K562 (cell line): ENCODE results near the gene ARHGAP12. TPM values are rescaled to one million over a fixed set of nuclear protein-coding genes. Genes with fewer than 3 reads are reported as not detected.

ENCODE experiments used
- ATAC-seq: fragments of 200-7000 bp; cut with Tn5 transposase; 3 replicates; pipeline ENCODE4 v1.9.1; 2020; ENCODE audit warnings: moderate library complexity
- BruUV-seq: library from RNA; stranded (reverse); fragments of 400-500 nt; replicated peaks from 2 replicates; lab custom pipeline; 2021; lab: Mats Ljungman, UMichigan
- CTCF ChIA-PET: fragments of 300-600 bp; formaldehyde crosslinking; extraction: SDS; loops from one replicate; lab custom pipeline; 2021; ENCODE audit warnings: low intra/inter-chr PET ratio; lab: Yijun Ruan, JAX
- POLR2A ChIA-PET: fragments of 300-600, 350-650 bp; sonication (Branson Sonifier 250); formaldehyde crosslinking; extraction: SDS; loops from one replicate; lab custom pipeline; 2021; ENCODE audit warnings: antibody characterized with exemption, inconsistent platforms; lab: Yijun Ruan, JAX
- DNase-seq, 4 experiments: peaks; one replicate each; pipeline versions ENCODE4 v3.0.0 to v3.0.0-alpha.2; 2011 to 2018; ENCODE audit warnings: low spot score in 3 of 4, mixed read lengths in 3 of 4; ENCODE audit errors: extremely low read depth in 1 of 4
- FAIRE-seq: peaks from 2 replicates; lab custom pipeline; 2011; peaks lifted over from hg19 to GRCh38; lab: Jason Lieb, UNC
- H2AFZ ChIP-seq: 2 replicates; pipeline ENCODE4 v1.6.0; 2011; ENCODE audit warnings: low read depth, low read length, control low read depth, inconsistent platforms
- H3K27ac ChIP-seq: fragments of 200-600 bp; 3 replicates; pipeline ENCODE4 v1.8.0; 2011; ENCODE audit warnings: low read depth, mild to moderate bottlenecking, control low read depth, inconsistent platforms, low read length, moderate library complexity, mixed read lengths; ENCODE audit errors: extremely low read depth
- H3K27me3 ChIP-seq, 2 experiments: fragments of 300-600 bp in 1 of 2; 2 replicates in 1 of 2; 3 replicates in 1 of 2; pipeline versions ENCODE4 v1.6.0 to v1.8.0; 2011; ENCODE audit warnings: inconsistent platforms in 2 of 2, low read length in 2 of 2, mild to moderate bottlenecking in 1 of 2, mixed read lengths in 1 of 2, moderate library complexity in 1 of 2; ENCODE audit not compliant: control insufficient read depth in 2 of 2, insufficient read depth in 2 of 2
- H3K36me3 ChIP-seq: fragments of 300-600 bp; 3 replicates; pipeline ENCODE4 v1.8.0; 2011; ENCODE audit warnings: mild to moderate bottlenecking, low read length, inconsistent platforms; ENCODE audit not compliant: control insufficient read depth, insufficient read depth
- H3K4me1 ChIP-seq, 2 experiments: fragments of 200-600 bp in 1 of 2; replicated peaks in 1 of 2; 2 replicates in 1 of 2; 3 replicates in 1 of 2; pipeline versions ENCODE4 v1.5.1 to v1.8.0; 2011; ENCODE audit warnings: inconsistent platforms in 2 of 2, low read length in 2 of 2, mild to moderate bottlenecking in 1 of 2, mixed read lengths in 1 of 2, moderate library complexity in 1 of 2; ENCODE audit not compliant: control insufficient read depth in 2 of 2, insufficient read depth in 2 of 2
- H3K4me2 ChIP-seq: 2 replicates; pipeline ENCODE4 v1.6.1; 2011; ENCODE audit warnings: low read length, control low read depth, inconsistent platforms, mixed read lengths; ENCODE audit not compliant: insufficient read depth
- H3K4me3 ChIP-seq: fragments of 200-600 bp; sonication (generic), shearing (Covaris generic); 2 replicates; pipeline ENCODE4 v1.5.1; 2016; ENCODE audit warnings: control low read depth, inconsistent platforms
- H3K79me2 ChIP-seq: fragments of 200-600 bp; 3 replicates; pipeline ENCODE4 v1.8.0; 2011; ENCODE audit warnings: low read length, inconsistent platforms; ENCODE audit not compliant: control insufficient read depth, insufficient read depth
- H3K9ac ChIP-seq, 2 experiments: 2 replicates each; pipeline versions ENCODE4 v1.6.0 to v1.6.1; 2011; ENCODE audit warnings: low read depth in 2 of 2, low read length in 2 of 2, control low read depth in 1 of 2, inconsistent platforms in 1 of 2, mild to moderate bottlenecking in 1 of 2, mixed read lengths in 1 of 2; ENCODE audit not compliant: insufficient read depth in 1 of 2
- H3K9me1 ChIP-seq: one replicate; pipeline ENCODE4 v1.6.0; 2011; ENCODE audit warnings: inconsistent platforms, mild to moderate bottlenecking, low read length, moderate library complexity; ENCODE audit not compliant: control insufficient read depth, insufficient read depth
- H3K9me3 ChIP-seq: replicated peaks from 2 replicates; pipeline ENCODE4 v1.5.1; 2011; ENCODE audit warnings: low read depth, low read length, inconsistent platforms; ENCODE audit not compliant: control insufficient read depth, insufficient read depth
- H4K20me1 ChIP-seq: replicated peaks from 2 replicates; pipeline ENCODE4 v1.6.1; 2011; ENCODE audit warnings: low read length, inconsistent platforms, mixed read lengths; ENCODE audit not compliant: control insufficient read depth, insufficient read depth
- EP400 ChIP-seq: fragments of 450-650 bp; IDR thresholded peaks from 2 replicates; pipeline ENCODE4 v1.6.1; 2017; ENCODE audit warnings: antibody characterized with exemption, mild to moderate bottlenecking, moderate library complexity
- HBP1 ChIP-seq: fragments of 450-650 bp; formaldehyde crosslinking; IDR thresholded peaks from 2 replicates; pipeline ENCODE4 v1.4.0; 2022; ENCODE audit warnings: missing genetic modification characterization
- IRF9 ChIP-seq: fragments of 450-650 bp; IDR thresholded peaks from 2 replicates; pipeline ENCODE4 v1.6.1; 2016; ENCODE audit warnings: missing biosample characterization, missing genetic modification characterization
- NFYB ChIP-seq: IDR thresholded peaks from 2 replicates; pipeline ENCODE4 v1.6.1; 2011; ENCODE audit warnings: mild to moderate bottlenecking, moderate library complexity; ENCODE audit not compliant: insufficient read length; ENCODE audit errors: extremely low read depth
- PHB2 ChIP-seq: fragments of 450-650 bp; IDR thresholded peaks from 2 replicates; pipeline ENCODE4 v1.6.1; 2017; ENCODE audit warnings: low read depth
- YY1 ChIP-seq, 3 experiments: IDR thresholded peaks; 2 replicates each; pipeline ENCODE4 v1.6.1; 2011; ENCODE audit warnings: low read length in 2 of 3, mild to moderate bottlenecking in 2 of 3, moderate library complexity in 2 of 3, borderline replicate concordance in 1 of 3, control low read depth in 1 of 3, low read depth in 1 of 3; ENCODE audit not compliant: insufficient read depth in 3 of 3, insufficient replicate concordance in 2 of 3, control insufficient read depth in 1 of 3, insufficient read length in 1 of 3; ENCODE audit errors: extremely low read depth in 1 of 3
- ZNF165 ChIP-seq: fragments of 250-450 bp; sonication (Bioruptor Pico); IDR thresholded peaks from 2 replicates; pipeline ENCODE4 v1.4.0; 2020; ENCODE audit warnings: borderline replicate concordance
- ZNF696 ChIP-seq: fragments of 250-450 bp; sonication (Bioruptor Pico); conservative IDR thresholded peaks from 2 replicates; pipeline ENCODE4 v1.4.0; 2020; ENCODE audit warnings: mild to moderate bottlenecking, moderate library complexity
- WGBS: fragments of 100-300 bp; shearing (Covaris generic); methylation state at CpG from one replicate; pipeline ENCODE4 v1.1.6; 2016; ENCODE audit warnings: low coverage, mixed read lengths; ENCODE audit not compliant: insufficient coverage; ENCODE audit errors: missing lambda C conversion rate; 5-methylcytosine and 5-hydroxymethylcytosine counted together
- in situ Hi-C: fragments of 300-500 bp; cut with MboI; formaldehyde crosslinking; loops from 4 replicates; pipeline ENCODE4 v1.15.0; 2018; ENCODE audit warnings: inconsistent platforms, mixed read lengths
- intact Hi-C: fragments of 100-400 bp; cut with micrococcal nuclease; formaldehyde crosslinking; loops from 2 replicates; pipeline ENCODE4 v1.14.2; 2022
- polyA plus RNA-seq, 8 experiments: library from polyadenylated mRNA; depleted of rRNA in 4 of 8; stranded (reverse) in 5 of 8; unstranded in 3 of 8; fragments of >200 nt; fragmentation: Nextera tagmentation in 2 of 8; fragmentation: Illumina TruSeq in 1 of 8; extraction: Ambion mirVana in 2 of 8; extraction: Trizol in 1 of 8; gene quantifications; 2 replicates each; pipeline versions ENCODE4 v1.2.1 to v1.2.3, GENCODE V29; 2011 to 2014; ENCODE audit warnings: inconsistent platforms in 1 of 8, missing spikeins in 1 of 8
- total RNA-seq, 7 experiments: library from RNA; depleted of rRNA in 6 of 7; stranded (reverse); fragments of >200 nt in 6 of 7; fragmentation: Illumina TruSeq in 2 of 7; extraction: Trizol in 2 of 7; gene quantifications; 2 replicates each; pipeline versions ENCODE4 v1.2.1 to v1.2.3, GENCODE V29; 2011 to 2021; ENCODE audit warnings: low replicate concordance in 1 of 7

Gene ARHGAP12
- total and polyA plus RNA-seq, 9 of the 15 experiments (the other 6 are each of a cell fraction or from before 2014, with no cell fraction given), result 4.4 to 18.7 (median 10.1) TPM

DNA sequence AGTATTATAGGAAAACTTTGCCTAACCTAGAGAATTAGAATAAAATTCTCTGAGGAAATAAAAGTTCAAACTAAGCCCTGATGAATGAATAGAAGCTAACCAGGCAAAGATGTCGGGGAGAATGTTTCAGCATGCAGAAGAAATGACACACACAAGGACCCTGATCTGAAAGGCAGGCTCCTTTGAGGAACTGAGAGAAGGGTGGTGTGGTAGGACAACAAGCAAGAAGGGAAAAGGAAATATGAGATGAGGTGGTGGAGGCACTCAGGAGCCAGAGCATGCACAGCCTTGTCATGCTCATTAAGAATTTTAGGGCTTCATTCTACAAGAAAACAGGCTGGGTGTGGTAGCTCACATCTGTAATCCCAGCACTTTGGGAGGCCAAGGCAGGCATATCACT lies 90.6 kb downstream of the ARHGAP12 start (continued):
- TF ChIP-seq HBP1 (CRISPR knock-in tag) (no peak), ZNF165 (CRISPR knock-in tag) (no peak), PHB2 (no peak), NFYB (no peak)

DNA sequence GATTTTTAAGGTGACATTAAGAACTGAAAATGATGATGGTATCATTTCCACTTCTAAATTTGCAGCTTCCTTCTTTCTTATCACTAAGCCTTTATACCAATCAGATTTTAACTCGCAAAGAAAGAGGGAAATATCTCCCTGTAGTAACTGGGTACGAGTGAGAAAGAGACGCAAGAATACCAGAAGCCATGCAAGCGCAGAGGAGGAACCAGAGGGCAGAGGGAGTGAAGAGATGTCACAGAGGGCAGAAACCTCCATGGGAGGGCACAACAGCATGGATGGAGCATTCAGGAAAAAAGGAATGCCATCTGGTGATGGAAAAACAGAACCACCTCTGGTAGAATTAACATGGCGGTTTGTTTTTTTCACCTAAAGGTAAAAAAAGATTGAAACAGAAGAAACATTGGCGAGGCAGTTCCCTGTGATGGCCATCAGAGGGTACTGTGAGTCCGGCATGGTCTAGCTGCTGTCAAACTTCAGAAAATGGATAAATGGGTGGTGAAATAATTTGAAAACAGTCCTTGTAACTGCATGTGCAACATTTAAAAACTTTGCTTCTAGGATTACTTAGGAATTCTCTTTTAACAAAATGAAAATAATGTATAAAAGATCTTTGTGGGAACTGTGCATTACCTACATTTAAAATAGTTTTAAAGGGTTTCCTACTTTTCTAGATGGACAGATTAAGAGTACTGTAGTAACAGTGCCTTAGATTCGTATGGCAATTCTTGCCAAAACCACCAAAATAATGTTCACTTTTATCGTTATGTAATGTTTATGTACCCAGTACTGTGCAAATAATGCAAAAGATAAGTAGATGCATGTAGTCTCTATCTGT lies 91.8 kb downstream of the ARHGAP12 start:
- WGBS, result 40% methylated on average over 9 of the region's 9 CpGs
- in situ Hi-C loops, result no loop called here
- no peak overlapping the region for H3K4me3 ChIP-seq
- ChIA-PET POLR2A (interaction anchor here (1.5 kb wide), 1 partner anchor 11 kb away, joined by 3 read pairs; no protein-coding TSS in a partner anchor), CTCF (interaction anchor here (0.6 to 1.3 kb wide), 3 partner anchors 111 to 510 kb away, joined by 4 read pairs; no protein-coding TSS in a partner anchor)
- H3K9me3 ChIP-seq, result no peaks in the 10 kb centered on the region
- peak; percentile 25 to 57 (median 32) for DNase-seq
- H3K9ac ChIP-seq, result no peak overlapping the region
- no TSS peak for BruUV-seq
- H2AFZ ChIP-seq, result no peak overlapping the region
- peak; percentile 93 for ATAC-seq
- no peak overlapping the region for H3K4me2 ChIP-seq
- no peaks in the 10 kb centered on the region for H3K4me1 ChIP-seq
- peak; percentile 77 for FAIRE-seq
- no peaks in the 10 kb centered on the region for H3K9me1 ChIP-seq
- no peaks in the 10 kb centered on the region for H4K20me1 ChIP-seq
- H3K79me2 ChIP-seq, result no peaks in the 10 kb centered on the region
- no peaks in the 10 kb centered on the region for H3K27me3 ChIP-seq
- H3K36me3 ChIP-seq, result 0 out of 3 replicates have a peak, but pooled peaks cover 4% of the 10 kb centered on the region
- intact Hi-C loops, result loop anchor here (2.0 to 5.0 kb wide), 2 partner anchors 168 to 376 kb away; no protein-coding TSS in a partner anchor
- H3K27ac ChIP-seq, result no peak overlapping the region
- TF ChIP-seq YY1 (IDR thresholded peaks at IDR 0.05; ENCODE audit: borderline replicate concordance in 1 of 3, control insufficient read depth in 1 of 3, extremely low read depth in 1 of 3, insufficient read depth in 3 of 3, insufficient read length in 1 of 3, insufficient replicate concordance in 2 of 3, low read depth in 1 of 3, low read length in 2 of 3), result peak in 1 of 3 experiments; percentile 3
- TF ChIP-seq ZNF696 (CRISPR knock-in tag), result no peak
- TF ChIP-seq IRF9 (tag), result no peak
- no peak for TF ChIP-seq EP400
